DOHH2 (cell line): Measurements from ENCODE around the gene TSPAN10.

Experiments used
- EZH2phosphoT487 ChIP-seq: fragments of 200-600 bp; sonication (generic); IDR thresholded peaks from 2 replicates; pipeline ENCODE4 v1.6.1; 2017; ENCODE audit warnings: borderline replicate concordance, mild to moderate bottlenecking, antibody characterized with exemption, low read length, moderate library complexity, mixed read lengths
- TF ChIP-seq, protein P1 (sequence below): fragments of 200-600 bp; sonication (generic); IDR thresholded peaks from one replicate; pipeline ENCODE4 v1.5.1; 2014; ENCODE audit warnings: antibody characterized with exemption, mild to moderate bottlenecking, low read depth, low read length; ENCODE audit not compliant: poor library complexity, severe bottlenecking

DNA sequence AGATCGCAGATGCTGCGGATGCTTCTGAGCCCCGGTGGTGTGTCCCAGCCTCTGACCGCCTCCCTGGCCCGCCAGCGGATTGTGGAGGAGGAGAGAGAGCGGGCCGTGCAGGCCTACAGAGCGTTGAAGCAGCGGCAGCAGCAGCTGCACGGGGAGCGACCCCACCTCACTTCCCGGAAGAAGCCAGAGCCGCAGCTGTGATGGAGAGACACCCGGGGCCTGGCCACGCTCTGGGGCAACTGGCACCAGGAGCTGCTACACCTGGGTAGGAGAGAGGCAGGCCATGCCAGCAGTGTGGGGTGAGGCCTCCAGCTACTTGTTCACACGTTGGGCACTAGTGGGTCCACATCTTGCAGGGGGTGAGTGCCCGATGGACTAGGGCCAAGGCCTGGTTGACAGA, 35.5 kb downstream of the TSPAN10 start:
- TF ChIP-seq, protein P1, sequence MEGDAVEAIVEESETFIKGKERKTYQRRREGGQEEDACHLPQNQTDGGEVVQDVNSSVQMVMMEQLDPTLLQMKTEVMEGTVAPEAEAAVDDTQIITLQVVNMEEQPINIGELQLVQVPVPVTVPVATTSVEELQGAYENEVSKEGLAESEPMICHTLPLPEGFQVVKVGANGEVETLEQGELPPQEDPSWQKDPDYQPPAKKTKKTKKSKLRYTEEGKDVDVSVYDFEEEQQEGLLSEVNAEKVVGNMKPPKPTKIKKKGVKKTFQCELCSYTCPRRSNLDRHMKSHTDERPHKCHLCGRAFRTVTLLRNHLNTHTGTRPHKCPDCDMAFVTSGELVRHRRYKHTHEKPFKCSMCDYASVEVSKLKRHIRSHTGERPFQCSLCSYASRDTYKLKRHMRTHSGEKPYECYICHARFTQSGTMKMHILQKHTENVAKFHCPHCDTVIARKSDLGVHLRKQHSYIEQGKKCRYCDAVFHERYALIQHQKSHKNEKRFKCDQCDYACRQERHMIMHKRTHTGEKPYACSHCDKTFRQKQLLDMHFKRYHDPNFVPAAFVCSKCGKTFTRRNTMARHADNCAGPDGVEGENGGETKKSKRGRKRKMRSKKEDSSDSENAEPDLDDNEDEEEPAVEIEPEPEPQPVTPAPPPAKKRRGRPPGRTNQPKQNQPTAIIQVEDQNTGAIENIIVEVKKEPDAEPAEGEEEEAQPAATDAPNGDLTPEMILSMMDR: no peak
- no peak for TF ChIP-seq EZH2phosphoT487
